Uterus (tissue), 4 donors: ENCODE measurements around the gene TGM2. TPM values are rescaled to one million over a fixed set of nuclear protein-coding genes. Genes with fewer than 3 reads are reported as not detected.

Experiments
- DNase-seq, 2 donors: peaks; one replicate each; pipeline ENCODE4 v3.0.0-alpha.2; 2019 to 2020
- H3K27ac ChIP-seq, 2 donors: fragments of 200-600 bp; sonication (generic); 1 replicate in 1 of 2; 2 replicates in 1 of 2; pipeline ENCODE4 v1.5.1; 2016 to 2018
- H3K27me3 ChIP-seq, 2 donors: fragments of 200-600 bp; sonication (generic); one replicate each; pipeline ENCODE4 v1.5.1; 2018 to 2019; ENCODE audit warnings: control low read depth in 1 of 2
- H3K36me3 ChIP-seq, 2 donors: fragments of 200-600 bp; sonication (generic); one replicate each; pipeline ENCODE4 v1.5.1; 2019; ENCODE audit warnings: control low read depth in 1 of 2
- H3K4me1 ChIP-seq, 2 donors: fragments of 200-600 bp; sonication (generic); one replicate each; pipeline ENCODE4 v1.5.1; 2018 to 2019; ENCODE audit warnings: control low read depth in 1 of 2
- H3K4me3 ChIP-seq, 2 donors: fragments of 200-600 bp; sonication (generic); 1 replicate in 1 of 2; 2 replicates in 1 of 2; pipeline ENCODE4 v1.5.1; 2018 to 2019; ENCODE audit warnings: mild to moderate bottlenecking in 1 of 2
- H3K9me3 ChIP-seq, 2 donors: fragments of 200-600 bp; sonication (generic); one replicate each; pipeline ENCODE4 v1.5.1; 2019; ENCODE audit warnings: control low read depth in 1 of 2
- POLR2A ChIP-seq, 2 donors: fragments of 450-650 bp; IDR thresholded peaks; one replicate each; pipeline ENCODE4 v1.6.1; 2016; ENCODE audit warnings: antibody characterized with exemption in 2 of 2, mild to moderate bottlenecking in 1 of 2, moderate library complexity in 1 of 2
- intact Hi-C: fragments of 100-400 bp; cut with DNase I; formaldehyde crosslinking; loops from one replicate; pipeline ENCODE4 v1.15.1; 2023; ENCODE audit warnings: low total_unique reads
- total RNA-seq, 4 donors: library from RNA; depleted of rRNA in 3 of 4; stranded (reverse); fragments of >200 nt in 3 of 4; gene quantifications; one replicate each; pipeline versions ENCODE4 v1.1.0 to v1.2.4, GENCODE V29; 2014 to 2023
- TF ChIP-seq, protein P1 (sequence below), 4 experiments: fragments of 200-600 bp in 2 of 4; fragments of 450-650 bp in 2 of 4; sonication (generic) in 2 of 4; IDR thresholded peaks; one replicate each; pipeline ENCODE4 v1.5.1; 2016 to 2019; ENCODE audit warnings: antibody characterized with exemption in 4 of 4, mild to moderate bottlenecking in 2 of 4, moderate library complexity in 1 of 4
- donor health status: DM: yes; HTN: yes; CAD: no.

Gene TGM2
- total RNA-seq, 4 donors from 2014 or later, result 136 to 639 (median 209) TPM

DNA sequence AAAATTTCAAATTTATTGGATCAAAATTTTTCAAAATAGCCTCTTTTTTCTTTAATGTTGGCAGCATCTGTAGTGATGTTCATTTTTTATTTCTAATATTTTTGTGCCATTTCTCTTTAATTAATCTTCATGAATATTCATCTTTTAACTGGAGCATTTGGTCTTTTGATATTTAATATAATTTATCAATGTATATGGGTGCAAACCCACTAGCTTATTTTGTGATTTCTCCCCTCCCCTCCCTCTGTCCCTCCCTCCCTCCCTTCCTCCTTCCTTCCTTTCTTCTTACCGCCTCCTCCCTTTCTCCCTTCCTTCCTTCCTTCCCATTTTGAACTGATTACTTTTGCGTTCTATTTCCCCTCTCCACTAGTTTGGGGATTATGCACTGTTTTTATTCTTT lies 49.2 kb downstream of the TGM2 start:
- intact Hi-C loops, result no loop called here
- no peak for TF ChIP-seq POLR2A (IDR thresholded peaks at IDR 0.05)
- TF ChIP-seq, protein P1, sequence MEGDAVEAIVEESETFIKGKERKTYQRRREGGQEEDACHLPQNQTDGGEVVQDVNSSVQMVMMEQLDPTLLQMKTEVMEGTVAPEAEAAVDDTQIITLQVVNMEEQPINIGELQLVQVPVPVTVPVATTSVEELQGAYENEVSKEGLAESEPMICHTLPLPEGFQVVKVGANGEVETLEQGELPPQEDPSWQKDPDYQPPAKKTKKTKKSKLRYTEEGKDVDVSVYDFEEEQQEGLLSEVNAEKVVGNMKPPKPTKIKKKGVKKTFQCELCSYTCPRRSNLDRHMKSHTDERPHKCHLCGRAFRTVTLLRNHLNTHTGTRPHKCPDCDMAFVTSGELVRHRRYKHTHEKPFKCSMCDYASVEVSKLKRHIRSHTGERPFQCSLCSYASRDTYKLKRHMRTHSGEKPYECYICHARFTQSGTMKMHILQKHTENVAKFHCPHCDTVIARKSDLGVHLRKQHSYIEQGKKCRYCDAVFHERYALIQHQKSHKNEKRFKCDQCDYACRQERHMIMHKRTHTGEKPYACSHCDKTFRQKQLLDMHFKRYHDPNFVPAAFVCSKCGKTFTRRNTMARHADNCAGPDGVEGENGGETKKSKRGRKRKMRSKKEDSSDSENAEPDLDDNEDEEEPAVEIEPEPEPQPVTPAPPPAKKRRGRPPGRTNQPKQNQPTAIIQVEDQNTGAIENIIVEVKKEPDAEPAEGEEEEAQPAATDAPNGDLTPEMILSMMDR (IDR thresholded peaks at IDR 0.05), result no peak
- Histone ChIP-seq H3K4me3 (no peak overlapping the region), H3K4me1 (peaks cover 5 to 10% of the 10 kb centered on the region in 2 donors), H3K9me3 (no peaks in the 10 kb centered on the region), H3K27ac (no peak overlapping the region), H3K27me3 (no peaks in the 10 kb centered on the region), H3K36me3 (no peaks in the 10 kb centered on the region)
- no peak for DNase-seq

DNA sequence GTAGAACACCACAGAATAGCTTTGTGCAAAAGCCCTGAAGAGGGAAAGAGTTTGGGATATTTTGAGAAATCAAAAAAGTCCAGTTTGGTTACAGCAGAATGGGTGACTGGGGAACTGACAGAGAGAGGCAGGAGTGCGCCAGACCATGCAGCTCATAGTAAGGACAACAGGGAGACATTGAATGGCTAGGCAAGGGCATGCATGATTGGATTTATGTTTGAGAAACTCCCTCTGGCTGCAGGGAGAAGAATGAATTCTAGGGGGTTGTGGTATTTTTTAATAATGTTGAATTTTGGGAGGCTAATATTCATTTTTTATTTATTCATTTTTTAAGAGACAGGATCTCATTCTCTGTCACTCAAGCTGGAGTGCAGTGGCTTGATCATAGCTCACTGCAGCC lies 49.9 kb downstream of the TGM2 start:
- Histone ChIP-seq H3K4me1 (peaks cover 12 to 17% of the 10 kb centered on the region in 2 donors), H3K4me3 (no peak overlapping the region), H3K27ac (no peak overlapping the region), H3K27me3 (no peaks in the 10 kb centered on the region), H3K9me3 (no peaks in the 10 kb centered on the region), H3K36me3 (no peaks in the 10 kb centered on the region)
- intact Hi-C loops, result no loop called here
- TF ChIP-seq POLR2A (IDR thresholded peaks at IDR 0.05), result no peak
- TF ChIP-seq, protein P1 (IDR thresholded peaks at IDR 0.05), result no peak
- DNase-seq, result no peak

DNA sequence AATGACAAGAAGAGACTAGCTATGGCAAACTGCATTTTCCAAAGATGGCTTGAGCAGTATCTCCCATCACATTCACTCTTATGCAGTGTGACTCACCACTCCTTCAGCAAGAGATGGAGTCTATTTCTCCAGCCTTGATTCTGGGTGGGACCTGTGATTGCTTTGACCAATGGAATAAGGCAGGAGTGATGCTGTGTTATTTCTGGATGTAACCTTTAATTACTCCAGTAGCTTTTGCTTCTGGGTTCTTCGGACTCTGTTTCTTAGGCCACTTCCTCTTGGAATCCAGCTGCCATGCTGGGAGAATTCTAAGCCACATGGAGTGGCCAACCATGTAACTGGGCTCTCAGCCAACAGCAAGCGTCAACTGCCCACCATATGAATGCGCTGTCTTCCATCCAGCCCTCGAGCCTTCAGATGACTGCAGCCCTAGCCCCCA lies 50.7 kb downstream of the TGM2 start:
- no peak for DNase-seq
- no peak overlapping the region for H3K27ac ChIP-seq
- no peak for TF ChIP-seq POLR2A (IDR thresholded peaks at IDR 0.05)
- TF ChIP-seq, protein P1 (IDR thresholded peaks at IDR 0.05), result no peak
- intact Hi-C loops, result no loop called here
- no peaks in the 10 kb centered on the region for H3K36me3 ChIP-seq
- no peaks in the 10 kb centered on the region for H3K9me3 ChIP-seq
- peaks cover 12 to 16% of the 10 kb centered on the region in 2 donors for H3K4me1 ChIP-seq
- H3K4me3 ChIP-seq, result no peak overlapping the region
- no peaks in the 10 kb centered on the region for H3K27me3 ChIP-seq

- intact Hi-C loops, result no loop called here
- Histone ChIP-seq H3K9me3 (no peaks in the 10 kb centered on the region), H3K36me3 (no peaks in the 10 kb centered on the region), H3K27me3 (no peaks in the 10 kb centered on the region), H3K4me1 (peaks cover 11 to 17% of the 10 kb centered on the region in 2 donors), H3K4me3 (no peak overlapping the region), H3K27ac (peak overlapping the region in 1 of 2 donors; percentile 88)
- TF ChIP-seq, protein P1 (IDR thresholded peaks at IDR 0.05), result peak in 1 of 4 experiments; percentile 28
- TF ChIP-seq POLR2A (IDR thresholded peaks at IDR 0.05), result no peak
- no peak for DNase-seq
These were observed 51.4 kb downstream of the TGM2 start for GRCh38 chr20:38113401-38114325.

- Histone ChIP-seq H3K27me3 (no peaks in the 10 kb centered on the region), H3K9me3 (no peaks in the 10 kb centered on the region), H3K4me3 (no peak overlapping the region), H3K4me1 (peaks cover 11 to 17% of the 10 kb centered on the region in 2 donors), H3K36me3 (no peaks in the 10 kb centered on the region), H3K27ac (peak overlapping the region in 1 of 2 donors; percentile 88)
- no peak for TF ChIP-seq POLR2A (IDR thresholded peaks at IDR 0.05)
- DNase-seq, result no peak
- intact Hi-C loops, result no loop called here
These were observed 52.2 kb downstream of the TGM2 start for GRCh38 chr20:38112930-38113294.
